Measurements from ENCODE around the gene SLC24A1.

The SLC24A1 gene

GRCh38 chr15:65618560-65619109 is 3.1 kb upstream of the SLC24A1 start:
- H3K36me3 ChIP-seq (ENCODE audit: control insufficient read depth, insufficient read depth, low read length) = no peaks in the 10 kb centered on the region
- no peak overlapping the region for H3K27ac ChIP-seq (ENCODE audit: low read depth, low read length, severe bottlenecking)
- H3K4me1 ChIP-seq (ENCODE audit: control insufficient read depth, insufficient read depth, low read length, poor library complexity, severe bottlenecking) = no peaks in the 10 kb centered on the region
- no peak overlapping the region for H3K4me3 ChIP-seq (ENCODE audit: extremely low read depth, insufficient read depth, low read length, poor library complexity, severe bottlenecking)
- WGBS, 2 experiments (ENCODE audit: insufficient coverage in 2 of 2) = 37 to 43% methylated on average over 2 to 4 of the region's 5 CpGs
- H3K9me3 ChIP-seq (ENCODE audit: control insufficient read depth, low read length) = no peaks in the 10 kb centered on the region

GRCh38 chr15:65619626-65620290 is 2.0 kb upstream of the SLC24A1 start:
- no peak overlapping the region for H3K27ac ChIP-seq (ENCODE audit: low read depth, low read length, severe bottlenecking)
- H3K36me3 ChIP-seq (ENCODE audit: control insufficient read depth, insufficient read depth, low read length) = peaks cover 5% of the 10 kb centered on the region
- no peak overlapping the region for H3K4me3 ChIP-seq (ENCODE audit: extremely low read depth, insufficient read depth, low read length, poor library complexity, severe bottlenecking)
- 100% methylated on average over 1 of the region's 5 CpGs; no CpG with 5 or more reads in 1 of the 2 experiments for WGBS, 2 experiments (ENCODE audit: insufficient coverage in 2 of 2)
- H3K9me3 ChIP-seq (ENCODE audit: control insufficient read depth, low read length) = no peaks in the 10 kb centered on the region
- H3K4me1 ChIP-seq (ENCODE audit: control insufficient read depth, insufficient read depth, low read length, poor library complexity, severe bottlenecking) = no peaks in the 10 kb centered on the region

- Histone ChIP-seq H3K4me3 (ENCODE audit: extremely low read depth, insufficient read depth, low read length, poor library complexity, severe bottlenecking) (no peak overlapping the region), H3K36me3 (ENCODE audit: control insufficient read depth, insufficient read depth, low read length) (peaks cover 5% of the 10 kb centered on the region), H3K9me3 (ENCODE audit: control insufficient read depth, low read length) (no peaks in the 10 kb centered on the region), H3K4me1 (ENCODE audit: control insufficient read depth, insufficient read depth, low read length, poor library complexity, severe bottlenecking) (no peaks in the 10 kb centered on the region), H3K27ac (ENCODE audit: low read depth, low read length, severe bottlenecking) (no peak overlapping the region)
- WGBS, 2 experiments (ENCODE audit: insufficient coverage in 2 of 2) = no CpG with 5 or more reads among the region's 2 CpGs
These were observed 905 bp upstream of the SLC24A1 start for GRCh38 chr15:65620833-65621232.

- Histone ChIP-seq H3K36me3 (ENCODE audit: control insufficient read depth, insufficient read depth, low read length) (peaks cover 5% of the 10 kb centered on the region), H3K4me3 (ENCODE audit: extremely low read depth, insufficient read depth, low read length, poor library complexity, severe bottlenecking) (no peak overlapping the region), H3K4me1 (ENCODE audit: control insufficient read depth, insufficient read depth, low read length, poor library complexity, severe bottlenecking) (no peaks in the 10 kb centered on the region), H3K27ac (ENCODE audit: low read depth, low read length, severe bottlenecking) (no peak overlapping the region), H3K9me3 (ENCODE audit: control insufficient read depth, low read length) (no peaks in the 10 kb centered on the region)
These were observed 1.4 kb downstream of the SLC24A1 start for GRCh38 chr15:65623103-65623502.

- H3K27ac ChIP-seq (ENCODE audit: low read depth, low read length, severe bottlenecking) = no peak overlapping the region
- 87 to 91% methylated on average over 3 of the region's 4 CpGs for WGBS, 2 experiments (ENCODE audit: insufficient coverage in 2 of 2)
- no peak overlapping the region for H3K4me3 ChIP-seq (ENCODE audit: extremely low read depth, insufficient read depth, low read length, poor library complexity, severe bottlenecking)
- H3K9me3 ChIP-seq (ENCODE audit: control insufficient read depth, low read length) = no peaks in the 10 kb centered on the region
- no peaks in the 10 kb centered on the region for H3K4me1 ChIP-seq (ENCODE audit: control insufficient read depth, insufficient read depth, low read length, poor library complexity, severe bottlenecking)
- H3K36me3 ChIP-seq (ENCODE audit: control insufficient read depth, insufficient read depth, low read length) = peaks cover 5% of the 10 kb centered on the region
These were observed 5.1 kb downstream of the SLC24A1 start for GRCh38 chr15:65626856-65627255.

- Histone ChIP-seq H3K36me3 (ENCODE audit: control insufficient read depth, insufficient read depth, low read length) (peaks cover 1% of the 10 kb centered on the region), H3K9me3 (ENCODE audit: control insufficient read depth, low read length) (no peaks in the 10 kb centered on the region), H3K4me1 (ENCODE audit: control insufficient read depth, insufficient read depth, low read length, poor library complexity, severe bottlenecking) (no peaks in the 10 kb centered on the region), H3K27ac (ENCODE audit: low read depth, low read length, severe bottlenecking) (no peak overlapping the region), H3K4me3 (ENCODE audit: extremely low read depth, insufficient read depth, low read length, poor library complexity, severe bottlenecking) (no peak overlapping the region)
- WGBS, 2 experiments (ENCODE audit: insufficient coverage in 2 of 2) = 100% methylated on average over 1 of the region's 3 CpGs; no CpG with 5 or more reads in 1 of the 2 experiments
These were observed 7.8 kb downstream of the SLC24A1 start for GRCh38 chr15:65629548-65629947.

GRCh38 chr15:65630760-65631159 is 9.0 kb downstream of the SLC24A1 start:
- H3K4me1 ChIP-seq (ENCODE audit: control insufficient read depth, insufficient read depth, low read length, poor library complexity, severe bottlenecking) = no peaks in the 10 kb centered on the region
- no peaks in the 10 kb centered on the region for H3K9me3 ChIP-seq (ENCODE audit: control insufficient read depth, low read length)
- WGBS, 2 experiments (ENCODE audit: insufficient coverage in 2 of 2) = 91 to 93% methylated on average over 3 to 4 of the region's 5 CpGs
- no peaks in the 10 kb centered on the region for H3K36me3 ChIP-seq (ENCODE audit: control insufficient read depth, insufficient read depth, low read length)
- no peak overlapping the region for H3K4me3 ChIP-seq (ENCODE audit: extremely low read depth, insufficient read depth, low read length, poor library complexity, severe bottlenecking)
- H3K27ac ChIP-seq (ENCODE audit: low read depth, low read length, severe bottlenecking) = no peak overlapping the region

- Histone ChIP-seq H3K4me3 (ENCODE audit: extremely low read depth, insufficient read depth, low read length, poor library complexity, severe bottlenecking) (no peak overlapping the region), H3K36me3 (ENCODE audit: control insufficient read depth, insufficient read depth, low read length) (no peaks in the 10 kb centered on the region), H3K9me3 (ENCODE audit: control insufficient read depth, low read length) (no peaks in the 10 kb centered on the region), H3K4me1 (ENCODE audit: control insufficient read depth, insufficient read depth, low read length, poor library complexity, severe bottlenecking) (no peaks in the 10 kb centered on the region), H3K27ac (ENCODE audit: low read depth, low read length, severe bottlenecking) (no peak overlapping the region)
- 95% methylated on average over 6 of the region's 6 CpGs for WGBS, 2 experiments (ENCODE audit: insufficient coverage in 2 of 2)
These were observed 9.8 kb downstream of the SLC24A1 start for GRCh38 chr15:65631503-65631902.

- no peaks in the 10 kb centered on the region for H3K36me3 ChIP-seq (ENCODE audit: control insufficient read depth, insufficient read depth, low read length)
- H3K27ac ChIP-seq (ENCODE audit: low read depth, low read length, severe bottlenecking) = no peak overlapping the region
- WGBS, 2 experiments (ENCODE audit: insufficient coverage in 2 of 2) = 68 to 83% methylated on average over 1 to 3 of the region's 4 CpGs
- H3K4me1 ChIP-seq (ENCODE audit: control insufficient read depth, insufficient read depth, low read length, poor library complexity, severe bottlenecking) = no peaks in the 10 kb centered on the region
- no peaks in the 10 kb centered on the region for H3K9me3 ChIP-seq (ENCODE audit: control insufficient read depth, low read length)
- no peak overlapping the region for H3K4me3 ChIP-seq (ENCODE audit: extremely low read depth, insufficient read depth, low read length, poor library complexity, severe bottlenecking)
These were observed 11.1 kb downstream of the SLC24A1 start for GRCh38 chr15:65632780-65633375.

- Histone ChIP-seq H3K9me3 (ENCODE audit: control insufficient read depth, low read length) (no peaks in the 10 kb centered on the region), H3K36me3 (ENCODE audit: control insufficient read depth, insufficient read depth, low read length) (no peaks in the 10 kb centered on the region), H3K4me3 (ENCODE audit: extremely low read depth, insufficient read depth, low read length, poor library complexity, severe bottlenecking) (no peak overlapping the region), H3K27ac (ENCODE audit: low read depth, low read length, severe bottlenecking) (no peak overlapping the region), H3K4me1 (ENCODE audit: control insufficient read depth, insufficient read depth, low read length, poor library complexity, severe bottlenecking) (no peaks in the 10 kb centered on the region)
- WGBS, 2 experiments (ENCODE audit: insufficient coverage in 2 of 2) = 83 to 97% methylated on average over 2 of the region's 2 CpGs
These were observed 12.0 kb downstream of the SLC24A1 start for GRCh38 chr15:65633752-65634151.

GRCh38 chr15:65634356-65634755 is 12.6 kb downstream of the SLC24A1 start:
- Histone ChIP-seq H3K4me1 (ENCODE audit: control insufficient read depth, insufficient read depth, low read length, poor library complexity, severe bottlenecking) (no peaks in the 10 kb centered on the region), H3K36me3 (ENCODE audit: control insufficient read depth, insufficient read depth, low read length) (no peaks in the 10 kb centered on the region), H3K4me3 (ENCODE audit: extremely low read depth, insufficient read depth, low read length, poor library complexity, severe bottlenecking) (no peak overlapping the region), H3K27ac (ENCODE audit: low read depth, low read length, severe bottlenecking) (no peak overlapping the region), H3K9me3 (ENCODE audit: control insufficient read depth, low read length) (no peaks in the 10 kb centered on the region)
- no CpG with 5 or more reads among the region's 1 CpG for WGBS, 2 experiments (ENCODE audit: insufficient coverage in 2 of 2)

All from mesodermal cell (in vitro differentiated cells).